ENCODE measurements around the gene KLHDC4.
"Not testable (repeated sequence)": the region's sequence is repeated elsewhere in the genome, so short reads cannot be mapped to it uniquely, and the experiment has no call there.

KLHDC4 gene

GRCh38 chr16:87731607-87732006 lies 34.2 kb downstream of the KLHDC4 start:
- no peaks in the 10 kb centered on the region for H3K27me3 ChIP-seq
- H3K9me3 ChIP-seq: no peaks in the 10 kb centered on the region
- H3K4me1 ChIP-seq: peaks cover 22% of the 10 kb centered on the region; the same call in 1 of the 2 replicates
- H3K4me3 ChIP-seq (ENCODE audit: low read depth, low read length): no peak overlapping the region
- no peak for TF ChIP-seq CTCF (IDR thresholded peaks at IDR 0.05; ENCODE audit: low read depth, low read length)
- peaks cover 17% of the 10 kb centered on the region for H3K36me3 ChIP-seq
- DNase-seq: no peak

GRCh38 chr16:87729266-87729954 lies 36.4 kb downstream of the KLHDC4 start:
- Histone ChIP-seq H3K4me1 (peaks cover 11% of the 10 kb centered on the region), H3K4me3 (ENCODE audit: low read depth, low read length) (no peak overlapping the region), H3K9me3 (no peaks in the 10 kb centered on the region), H3K36me3 (peaks cover 17% of the 10 kb centered on the region), H3K27me3 (no peaks in the 10 kb centered on the region)
- DNase-seq: peak; percentile 86
- TF ChIP-seq CTCF (IDR thresholded peaks at IDR 0.05; ENCODE audit: low read depth, low read length): no peak

GRCh38 chr16:87728026-87728425 lies 37.8 kb downstream of the KLHDC4 start:
- H3K27me3 ChIP-seq: no peaks in the 10 kb centered on the region
- H3K9me3 ChIP-seq: no peaks in the 10 kb centered on the region
- TF ChIP-seq CTCF (IDR thresholded peaks at IDR 0.05; ENCODE audit: low read depth, low read length): no peak
- peaks cover 17% of the 10 kb centered on the region for H3K36me3 ChIP-seq
- peaks cover 17% of the 10 kb centered on the region for H3K4me1 ChIP-seq
- no peak overlapping the region for H3K4me3 ChIP-seq (ENCODE audit: low read depth, low read length)
- DNase-seq: no peak

GRCh38 chr16:87727346-87727745 lies 38.4 kb downstream of the KLHDC4 start:
- H3K36me3 ChIP-seq: peaks cover 17% of the 10 kb centered on the region
- H3K9me3 ChIP-seq: no peaks in the 10 kb centered on the region
- H3K27me3 ChIP-seq: no peaks in the 10 kb centered on the region
- H3K4me1 ChIP-seq: peaks cover 23% of the 10 kb centered on the region
- no peak for DNase-seq
- no peak for TF ChIP-seq CTCF (IDR thresholded peaks at IDR 0.05; ENCODE audit: low read depth, low read length)
- no peak overlapping the region for H3K4me3 ChIP-seq (ENCODE audit: low read depth, low read length)

- not testable (repeated sequence) for DNase-seq; H3K27me3 ChIP-seq; H3K4me3 ChIP-seq (ENCODE audit: low read depth, low read length); H3K9me3 ChIP-seq
- peaks cover 31% of the 10 kb centered on the region for H3K4me1 ChIP-seq
- peaks cover 24% of the 10 kb centered on the region for H3K36me3 ChIP-seq
These were observed 39.2 kb downstream of the KLHDC4 start for GRCh38 chr16:87726577-87726976.

GRCh38 chr16:87725596-87726235 lies 40.1 kb downstream of the KLHDC4 start:
- no peaks in the 10 kb centered on the region for H3K27me3 ChIP-seq
- H3K9me3 ChIP-seq: no peaks in the 10 kb centered on the region
- no peak for DNase-seq
- no peak overlapping the region for H3K4me3 ChIP-seq (ENCODE audit: low read depth, low read length)
- H3K4me1 ChIP-seq: peaks cover 33% of the 10 kb centered on the region
- peaks cover 29% of the 10 kb centered on the region for H3K36me3 ChIP-seq
- no peak for TF ChIP-seq CTCF (IDR thresholded peaks at IDR 0.05; ENCODE audit: low read depth, low read length)
